ENCODE results near the gene ASPHD2. TPM values are rescaled to one million over a fixed set of nuclear protein-coding genes. Genes with fewer than 3 reads are reported as not detected.

The ASPHD2 gene
- total RNA-seq, 4 donors from 2014 or later = 18.8 to 31.4 (median 22.2) TPM

DNA sequence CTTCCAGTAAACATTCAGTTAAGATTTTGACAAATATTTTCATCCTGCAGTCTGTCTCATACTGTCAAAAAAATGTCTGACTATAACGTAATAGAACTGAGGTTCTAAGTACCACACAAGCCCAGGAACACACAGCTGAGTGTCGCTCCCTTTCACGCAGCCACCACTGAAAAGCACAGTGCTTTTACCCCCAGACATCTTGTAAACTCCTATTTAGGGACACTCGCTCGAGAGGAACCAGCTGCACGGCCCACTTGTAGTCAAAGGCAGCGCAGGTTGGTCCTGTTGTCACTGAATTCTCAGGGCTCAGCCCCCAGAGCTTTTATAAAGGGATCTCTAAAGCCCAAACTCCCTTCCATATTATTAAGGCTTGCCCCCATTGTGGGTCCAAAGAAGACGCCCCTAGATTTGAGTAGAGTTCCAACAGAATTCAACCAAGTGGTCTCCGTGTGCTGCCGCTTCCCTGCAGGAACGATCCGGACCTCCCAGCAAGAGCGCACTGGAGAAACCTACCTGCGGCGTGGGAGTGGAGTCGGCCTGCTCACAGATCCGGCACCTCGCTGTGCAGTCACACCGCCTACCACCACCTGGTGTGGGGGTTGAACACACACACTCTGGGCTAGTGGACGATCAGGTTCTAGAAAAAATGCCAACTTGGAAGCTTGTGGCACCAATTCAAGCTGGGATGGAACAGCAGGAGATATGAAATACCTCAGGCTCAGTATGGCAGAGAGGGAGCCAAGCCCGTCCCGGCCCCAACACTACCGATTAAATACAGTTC, 23.4 kb downstream of the ASPHD2 start:
- H3K4me3 ChIP-seq (ENCODE audit: low read depth, poor library complexity, severe bottlenecking) = no peak overlapping the region
- peak in 1 of 2 donors; percentile 40 for DNase-seq (ENCODE audit: low spot score in 2 of 2)
- intact Hi-C loops (cut with DNase I; ENCODE audit: low total_unique reads) = no loop called here
- 90 to 93% methylated on average over 23 of the region's 23 CpGs for WGBS, 2 donors
- TF ChIP-seq POLR2A (IDR thresholded peaks at IDR 0.05) (no peak), CTCF (IDR thresholded peaks at IDR 0.05) (no peak)

GRCh38 chr22:26453216-26453615, 24.2 kb downstream of the ASPHD2 start:
- intact Hi-C loops (cut with DNase I; ENCODE audit: low total_unique reads) = no loop called here
- no peak for TF ChIP-seq POLR2A (IDR thresholded peaks at IDR 0.05)
- no peak for TF ChIP-seq CTCF (IDR thresholded peaks at IDR 0.05)
- H3K4me3 ChIP-seq (ENCODE audit: low read depth, poor library complexity, severe bottlenecking) = no peak overlapping the region
- WGBS, 2 donors = 90 to 92% methylated on average over 9 of the region's 9 CpGs
- peak in 1 of 2 donors; percentile 76 for DNase-seq (ENCODE audit: low spot score in 2 of 2)

GRCh38 chr22:26453812-26454500, 24.9 kb downstream of the ASPHD2 start:
- 89 to 90% methylated on average over 5 of the region's 5 CpGs for WGBS, 2 donors
- DNase-seq (ENCODE audit: low spot score in 2 of 2) = peak in 1 of 2 donors; percentile 23
- intact Hi-C loops (cut with DNase I; ENCODE audit: low total_unique reads) = no loop called here
- TF ChIP-seq POLR2A (IDR thresholded peaks at IDR 0.05) = no peak
- no peak for TF ChIP-seq CTCF (IDR thresholded peaks at IDR 0.05)
- H3K4me3 ChIP-seq (ENCODE audit: low read depth, poor library complexity, severe bottlenecking) = no peak overlapping the region

DNA sequence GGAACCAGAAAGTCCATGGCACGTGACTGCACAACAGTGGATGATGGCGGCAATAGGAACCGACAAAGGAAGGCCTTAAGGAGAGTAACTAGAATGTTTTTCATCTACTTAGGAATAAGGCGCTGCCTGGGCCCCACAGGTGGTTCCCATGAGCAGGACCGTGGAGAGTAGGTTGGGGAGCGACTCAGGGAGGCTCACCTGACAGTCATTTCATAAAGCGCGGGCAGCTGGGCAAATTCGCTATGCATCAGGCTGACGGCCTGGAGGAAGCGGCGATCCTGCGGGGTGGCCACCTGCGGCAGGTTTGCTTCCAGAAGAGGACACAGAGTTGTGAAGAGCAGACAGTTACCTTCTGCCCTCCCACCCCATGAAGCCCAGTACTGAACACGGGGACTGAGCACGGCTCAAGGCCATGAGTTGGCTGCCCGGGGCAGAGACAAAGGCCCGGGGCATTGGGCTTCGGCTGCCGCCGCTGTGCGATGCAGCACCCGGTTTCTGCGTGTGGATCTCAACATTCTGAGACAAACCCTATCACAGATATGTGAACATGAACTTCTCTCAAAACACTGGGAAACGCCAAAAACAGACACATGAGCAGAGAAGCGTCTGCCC, 28.7 kb downstream of the ASPHD2 start:
- intact Hi-C loops (cut with DNase I; ENCODE audit: low total_unique reads) = no loop called here
- DNase-seq (ENCODE audit: low spot score in 2 of 2) = peak in 1 of 2 donors; percentile 49
- 94 to 95% methylated on average over 26 of the region's 26 CpGs for WGBS, 2 donors
- TF ChIP-seq CTCF (IDR thresholded peaks at IDR 0.05) (no peak), POLR2A (IDR thresholded peaks at IDR 0.05) (no peak)
- no peak overlapping the region for H3K4me3 ChIP-seq (ENCODE audit: low read depth, poor library complexity, severe bottlenecking)

DNA sequence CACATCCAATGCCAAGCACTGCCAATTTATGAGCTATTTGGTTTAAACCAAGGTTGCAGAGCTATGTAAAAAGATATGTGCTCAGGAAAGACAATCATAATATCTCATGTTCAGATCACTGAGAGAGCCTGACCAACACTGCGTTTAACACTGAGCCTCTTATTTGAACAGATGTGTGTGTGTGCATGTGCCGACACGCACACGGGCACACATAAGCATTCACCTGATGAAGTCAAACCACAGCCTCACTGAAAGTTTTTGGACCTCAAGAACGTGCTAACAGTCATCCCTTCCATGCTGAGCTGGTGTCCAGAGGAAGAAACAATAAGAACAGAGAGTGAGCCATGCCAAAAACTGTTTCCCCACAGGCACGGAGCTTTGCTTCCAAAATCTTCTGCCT, 31.1 kb downstream of the ASPHD2 start:
- 47 to 61% methylated on average over 6 of the region's 6 CpGs for WGBS, 2 donors
- no peak for TF ChIP-seq POLR2A (IDR thresholded peaks at IDR 0.05)
- no peak for TF ChIP-seq CTCF (IDR thresholded peaks at IDR 0.05)
- intact Hi-C loops (cut with DNase I; ENCODE audit: low total_unique reads) = loop anchor here (10.0 kb wide), 1 partner anchor 65 kb away; no protein-coding TSS in a partner anchor
- no peak overlapping the region for H3K4me3 ChIP-seq (ENCODE audit: low read depth, poor library complexity, severe bottlenecking)
- DNase-seq (ENCODE audit: low spot score in 2 of 2) = peak in 1 of 2 donors; percentile 9

Data from lower leg skin (tissue), 4 donors.